ENCODE data around the gene FBXW8. TPM values are rescaled to one million over a fixed set of nuclear protein-coding genes. Genes with fewer than 3 reads are reported as not detected.

Gene FBXW8
- total RNA-seq (2014; rRNA removed; shearing (Covaris generic)): 7.1 and 9.1 TPM in 2 replicates
- polyA plus RNA-seq (2015; cell fraction: cytosol; rRNA removed): 8.9 and 11.1 TPM in 2 replicates
- polyA plus RNA-seq (2015; cell fraction: nucleus; rRNA removed): 12.6 and 16.7 TPM in 2 replicates

- peak; percentile 83 for DNase-seq (ENCODE audit: low read depth)
These were observed at the start of gene FBXW8 for GRCh38 chr12:116910645-116911451. Gene FBXW8 (plus strand): TSS chr12:116910950. CDS start chr12:116911038, 88 bp downstream.

DNA sequence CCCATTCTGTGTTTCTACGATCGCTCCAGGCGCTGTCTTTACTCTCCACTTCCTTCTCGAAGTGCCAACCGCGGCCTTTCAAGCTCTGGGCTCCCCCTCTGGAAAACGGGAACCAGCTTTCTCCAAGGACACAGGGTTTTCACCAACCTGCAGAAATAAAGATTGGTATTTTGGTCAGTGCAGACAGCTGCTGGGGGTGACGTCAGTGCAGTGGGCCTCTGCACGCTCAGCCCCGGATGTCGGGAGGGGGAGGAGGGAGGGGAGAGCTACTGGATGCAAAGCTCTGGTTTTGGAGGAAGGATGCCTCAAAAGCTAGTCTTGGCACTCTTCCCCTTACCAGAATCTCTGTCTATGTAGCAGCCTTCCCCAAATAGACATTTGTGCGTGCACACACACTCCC lies 49.4 kb upstream of the FBXW8 start:
- DNase-seq (ENCODE audit: low read depth): peak; percentile 48

DNA sequence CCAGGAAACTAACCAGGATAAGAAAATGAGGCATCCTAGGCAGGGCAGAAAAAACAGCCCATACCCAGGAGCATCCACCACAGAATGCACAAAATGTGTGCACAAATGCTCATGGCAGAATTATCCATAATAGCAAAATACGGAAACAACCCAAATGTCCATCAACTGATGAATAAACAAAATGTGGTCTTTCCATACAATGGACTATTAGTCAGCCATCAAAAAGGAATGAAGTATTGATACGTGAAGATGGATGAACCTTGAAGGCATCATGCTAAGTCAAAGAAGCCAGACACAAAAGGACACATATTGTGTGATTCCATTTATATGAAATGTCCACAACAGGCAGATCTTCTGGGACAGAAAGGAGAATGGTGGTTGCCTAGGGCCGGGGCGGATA lies 48.6 kb upstream of the FBXW8 start:
- no peak for DNase-seq (ENCODE audit: low read depth)

DNA sequence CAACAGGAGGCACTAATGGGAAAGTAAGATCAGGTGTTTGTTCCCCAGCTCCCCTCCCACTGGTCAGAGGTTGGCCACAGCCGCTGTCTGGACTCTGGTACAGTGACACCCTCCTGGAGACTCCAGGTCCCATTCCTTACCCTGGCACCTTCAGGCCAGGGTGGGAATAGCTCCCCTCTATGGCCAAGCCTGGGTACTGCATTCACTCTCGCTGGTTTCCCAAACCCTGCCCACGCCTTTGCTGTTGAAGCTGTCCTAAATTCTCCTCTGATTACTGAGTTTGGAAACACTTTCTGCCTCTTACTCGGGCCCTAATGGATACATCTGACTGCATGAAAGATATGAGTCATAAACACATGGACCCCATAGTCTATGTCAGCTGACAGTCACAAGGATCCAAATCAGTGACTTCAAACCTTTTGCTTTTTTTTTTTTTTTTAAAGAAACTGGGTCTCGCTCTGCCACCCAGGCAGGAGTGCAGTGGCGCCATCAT lies 47.4 kb upstream of the FBXW8 start:
- peak; percentile 42 for DNase-seq (ENCODE audit: low read depth)

- DNase-seq (ENCODE audit: low read depth): peak; percentile 65
These were observed 46.2 kb upstream of the FBXW8 start for GRCh38 chr12:116864371-116865160.

DNA sequence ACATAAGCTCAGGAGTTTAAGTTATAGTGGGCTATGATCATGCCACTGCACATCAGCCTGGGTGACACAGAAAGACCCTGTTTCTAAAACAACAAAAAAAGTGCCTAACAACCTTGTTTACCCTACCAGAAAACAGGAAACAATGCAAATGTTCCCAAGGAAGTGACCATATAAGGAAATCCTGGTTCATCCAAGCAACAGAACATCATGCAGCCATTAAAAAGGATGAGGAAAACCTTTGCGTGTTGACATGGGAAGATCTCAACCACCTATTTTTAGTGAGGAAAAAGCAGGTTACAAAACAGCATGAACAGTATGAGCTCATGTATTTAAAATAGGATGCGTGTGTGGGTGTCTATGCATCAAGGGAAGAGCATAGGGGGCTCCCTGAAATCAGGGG lies 43.2 kb upstream of the FBXW8 start:
- DNase-seq (ENCODE audit: low read depth): no peak

GRCh38 chr12:116870306-116870705 lies 40.4 kb upstream of the FBXW8 start:
- no peak for DNase-seq (ENCODE audit: low read depth)

DNA sequence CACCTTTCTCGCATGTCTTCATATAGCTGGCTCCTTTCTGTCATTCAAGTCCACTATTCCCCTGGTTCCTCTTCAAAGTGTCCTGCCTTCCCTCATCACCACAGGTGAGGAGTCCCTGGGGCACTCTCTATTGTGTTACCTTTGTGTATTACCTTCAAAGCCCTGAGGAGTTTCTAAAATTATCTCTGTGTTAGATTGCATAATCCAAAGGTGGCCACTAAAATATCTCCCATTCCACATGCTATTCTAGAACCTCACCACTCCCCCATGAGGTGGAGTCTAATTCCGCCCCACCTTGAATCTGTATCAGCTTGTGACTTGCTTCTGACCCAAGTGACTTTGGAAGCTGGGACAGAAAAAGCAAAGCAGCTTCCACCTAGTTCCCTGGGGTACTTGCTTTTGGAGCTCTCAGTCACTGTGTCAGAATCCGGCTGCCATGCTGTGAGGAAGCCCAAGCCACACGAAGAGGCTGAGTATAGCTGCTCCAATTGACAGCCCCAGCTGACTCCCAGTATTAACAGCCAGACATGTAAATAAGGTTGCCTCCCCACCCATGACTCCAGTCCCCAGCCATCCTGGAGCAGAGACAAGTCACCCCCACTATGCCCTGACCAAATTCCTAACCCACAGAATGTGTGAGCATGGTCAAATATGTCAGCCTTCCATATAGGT lies 36.3 kb upstream of the FBXW8 start:
- no peak for DNase-seq (ENCODE audit: low read depth)

GRCh38 chr12:116876151-116876869 lies 34.4 kb upstream of the FBXW8 start:
- no peak for DNase-seq (ENCODE audit: low read depth)

DNA sequence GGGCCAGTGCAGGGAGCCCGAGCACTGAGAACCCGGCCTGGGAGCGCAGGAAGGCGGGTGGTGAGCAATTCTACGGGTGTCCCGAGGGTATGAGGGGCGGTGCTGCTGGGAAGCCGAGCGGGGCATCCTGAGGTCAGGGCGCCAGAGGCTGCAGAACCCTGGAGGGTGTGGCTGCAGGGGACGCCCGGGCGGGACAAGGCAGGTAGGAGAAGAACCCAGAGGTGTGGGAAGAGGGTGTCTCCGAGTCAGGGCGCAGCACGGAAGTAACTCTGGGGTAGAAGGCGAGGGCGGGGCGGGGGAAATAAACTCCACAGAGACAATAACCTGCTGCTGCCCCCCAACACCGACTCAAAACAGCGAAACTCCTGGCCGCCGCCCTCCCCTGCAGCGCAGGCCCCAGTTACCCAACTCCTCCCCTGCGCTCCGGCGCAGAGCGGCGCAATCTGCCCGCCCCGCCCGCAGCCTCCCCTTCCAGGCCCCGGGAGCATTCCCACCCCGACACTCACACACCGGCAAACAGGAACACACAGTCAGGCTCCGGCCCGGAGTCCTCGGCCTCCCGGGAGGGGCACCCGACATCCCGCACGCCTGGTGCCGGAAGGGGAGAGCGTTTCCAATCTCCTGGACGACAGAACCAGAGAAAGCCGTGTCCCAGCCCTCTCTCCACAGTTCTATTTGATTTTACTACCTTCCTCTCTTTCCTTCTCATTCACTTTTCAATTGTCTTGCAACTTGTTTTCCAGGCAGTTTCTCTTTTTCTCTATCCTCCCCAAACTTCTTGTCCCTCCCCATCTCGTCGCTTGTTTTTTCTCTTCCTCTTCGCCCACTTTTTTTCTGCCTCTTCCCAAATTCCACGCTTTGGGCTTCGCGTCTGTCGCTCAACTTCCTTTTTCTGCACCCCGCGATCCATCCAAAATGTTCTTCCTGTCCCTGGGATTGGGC lies 31.9 kb upstream of the FBXW8 start:
- DNase-seq (ENCODE audit: low read depth): no peak

DNA sequence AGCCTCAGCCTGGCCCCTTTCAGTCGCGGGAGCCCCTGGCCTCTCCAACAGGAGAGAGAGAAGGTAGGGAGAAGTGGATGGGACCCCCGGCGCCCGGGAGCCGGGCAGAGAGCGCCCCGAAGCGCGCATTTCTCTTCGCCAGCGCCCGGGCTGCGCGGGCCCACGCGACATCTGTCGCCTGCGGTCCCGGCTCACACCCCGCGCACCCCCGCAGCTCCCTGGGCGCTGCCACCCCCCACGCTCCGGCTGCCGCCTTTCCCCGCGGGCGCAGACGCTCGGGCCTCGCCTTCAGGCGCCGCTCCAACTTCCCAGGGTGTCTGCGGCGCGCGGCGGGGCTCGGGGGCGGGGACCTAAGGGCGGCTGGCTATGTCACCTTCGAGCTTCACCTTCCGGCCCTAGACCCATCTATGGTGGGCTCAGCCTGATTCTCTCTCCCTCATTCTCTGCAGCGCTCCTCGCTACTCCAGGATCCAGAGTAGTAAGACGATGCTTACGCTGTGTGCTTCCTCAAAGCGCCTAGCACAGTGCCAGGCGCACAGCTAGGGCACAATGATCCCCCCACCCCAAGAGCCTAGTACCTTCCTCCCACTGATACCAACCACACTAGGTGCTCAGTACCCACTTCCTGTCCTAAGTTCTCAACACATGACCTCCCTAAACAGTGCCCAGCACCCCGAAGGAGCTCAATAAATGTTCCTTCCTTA lies 31.1 kb upstream of the FBXW8 start:
- DNase-seq (ENCODE audit: low read depth): no peak

- no peak for DNase-seq (ENCODE audit: low read depth)
These were observed 30.4 kb upstream of the FBXW8 start for GRCh38 chr12:116880213-116880816.

- DNase-seq (ENCODE audit: low read depth): no peak
These were observed 29.9 kb upstream of the FBXW8 start for GRCh38 chr12:116880817-116881324.

DNA sequence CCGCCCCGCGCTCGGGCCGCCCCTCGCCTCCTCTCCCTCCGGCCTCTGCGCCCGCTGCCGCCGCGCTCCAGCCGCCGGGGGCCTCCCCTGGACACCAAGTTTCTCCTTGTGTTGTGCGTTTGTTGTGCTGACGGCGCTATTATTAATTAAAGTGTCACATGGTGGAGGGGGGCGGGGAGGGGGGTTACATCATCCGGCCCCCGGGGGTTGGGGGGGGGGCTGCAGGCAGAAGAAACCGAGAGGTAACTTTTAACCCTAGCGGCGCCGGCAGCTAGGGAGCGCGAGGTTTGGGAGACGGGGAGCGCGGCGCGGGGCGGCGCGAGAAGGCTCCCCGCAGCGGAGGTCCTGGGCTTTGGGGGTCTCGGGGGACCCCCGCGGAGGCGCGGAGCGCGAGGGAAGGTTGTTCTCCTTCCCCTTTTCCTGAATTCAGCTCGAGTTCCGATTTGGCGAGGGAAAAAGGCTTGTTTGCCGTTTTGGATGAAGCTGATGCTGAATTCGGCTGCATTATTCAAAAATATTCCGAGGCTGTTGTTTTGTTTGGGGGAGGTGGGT lies 29.3 kb upstream of the FBXW8 start, which contains the start of gene HRK:
Gene HRK, minus strand, starts transcription at position 117 of the 552 bp plus-strand sequence. CDS start 134 bp downstream, outside the sequence.
- no peak for DNase-seq (ENCODE audit: low read depth)

DNA sequence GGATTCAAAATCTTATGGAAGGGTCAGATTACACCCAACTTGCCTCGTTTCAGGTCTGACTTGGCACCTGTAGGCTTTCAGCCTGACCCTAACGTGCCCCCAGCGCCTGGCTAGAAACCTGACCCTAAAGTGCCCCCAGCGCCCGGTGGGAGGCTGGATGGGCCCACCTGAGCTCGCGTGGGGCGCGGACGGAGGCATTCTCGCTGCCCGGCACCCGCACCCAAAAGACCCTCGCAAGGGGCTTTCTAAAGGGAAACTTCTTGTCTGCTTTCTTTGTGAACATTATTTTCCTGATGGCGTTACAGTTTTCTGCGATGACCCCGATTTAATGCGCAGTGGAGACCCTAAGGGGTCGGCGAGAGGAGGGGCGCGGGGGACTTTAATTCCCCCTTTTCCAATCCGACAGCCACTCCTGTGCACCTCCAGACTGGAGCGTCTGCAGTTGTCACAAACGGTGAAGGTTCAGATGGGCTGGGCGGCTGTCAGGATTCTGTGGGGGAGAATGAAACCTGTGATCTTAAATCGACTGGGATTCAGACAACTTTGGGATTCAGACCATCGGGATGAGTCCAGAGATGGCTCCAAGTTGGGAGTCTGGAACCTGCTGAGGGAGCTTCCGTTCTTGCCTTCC lies 28.8 kb upstream of the FBXW8 start:
- no peak for DNase-seq (ENCODE audit: low read depth)

DNA sequence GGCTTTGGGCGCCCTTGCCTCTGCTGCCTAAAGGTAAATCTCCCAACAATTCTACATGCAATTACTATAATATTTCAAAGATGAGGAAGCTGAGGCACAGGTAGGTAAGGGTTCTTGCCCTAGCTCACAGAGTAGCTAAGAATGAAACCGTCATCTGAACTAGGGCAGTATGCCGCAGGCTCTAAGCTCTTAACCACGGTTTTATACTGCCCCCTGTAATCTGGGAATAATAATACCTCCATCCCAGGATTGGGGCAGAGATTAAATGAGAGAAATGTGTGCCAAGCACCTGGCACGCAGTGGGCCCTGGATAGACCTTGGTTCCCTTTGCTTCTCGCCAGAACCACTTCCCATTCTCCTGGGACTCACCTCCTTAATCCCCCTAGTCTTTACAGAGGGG lies 28.0 kb upstream of the FBXW8 start:
- DNase-seq (ENCODE audit: low read depth): no peak

DNA sequence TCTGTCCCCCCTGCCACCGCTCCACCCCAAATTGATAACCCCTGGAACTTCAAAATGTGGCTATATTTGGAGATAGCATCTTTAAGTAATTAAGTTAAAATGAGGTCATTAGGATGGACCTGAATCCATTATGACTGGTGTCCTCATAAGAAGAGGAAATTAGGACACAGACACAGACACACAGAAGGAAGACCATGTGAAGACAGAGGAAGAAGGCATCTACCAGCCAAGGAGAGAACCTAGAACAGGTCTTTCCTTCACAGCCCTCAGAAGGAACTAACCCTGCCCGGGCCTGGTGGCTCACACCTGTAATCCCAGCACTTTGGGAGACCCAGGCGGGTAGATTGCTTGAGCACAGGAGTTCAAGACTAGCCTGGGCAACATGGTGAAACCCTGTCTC lies 25.9 kb upstream of the FBXW8 start:
- no peak for DNase-seq (ENCODE audit: low read depth)

- no peak for DNase-seq (ENCODE audit: low read depth)
These were observed 25.3 kb upstream of the FBXW8 start for GRCh38 chr12:116885491-116885890.
